Right lobe of liver (tissue), 4 donors: ENCODE results near the gene UNC13D.

Experiments used
- CTCF ChIP-seq, 4 donors: fragments of 200-600 bp in 3 of 4; fragments of 450-650 bp in 1 of 4; IDR thresholded peaks; one replicate each; pipeline versions ENCODE4 v1.5.1 to v1.8.0; 2016 to 2022; ENCODE audit warnings: antibody characterized with exemption in 4 of 4, mild to moderate bottlenecking in 2 of 4
- POLR2A ChIP-seq: fragments of 450-650 bp; IDR thresholded peaks from one replicate; pipeline ENCODE4 v1.6.1; 2017; ENCODE audit warnings: antibody characterized with exemption, mild to moderate bottlenecking
- donor health status: DM: no; HTN: no; CAD: no.
- donor health status: DM: no; HTN: no; CAD: no.
- donor health status: DM: no; HTN: yes; CAD: no.

GRCh38 chr17:75809631-75810111 lies 34.5 kb downstream of the UNC13D start:
- TF ChIP-seq CTCF (IDR thresholded peaks at IDR 0.05), result no peak
- TF ChIP-seq POLR2A, result no peak
